ENCODE measurements around the gene CAPN14.

CAPN14 gene

GRCh38 chr2:31251018-31251417, 33.7 kb upstream of the CAPN14 start:
- Histone ChIP-seq H3K36me3 (ENCODE audit: insufficient read depth, low read length) (no peaks in the 10 kb centered on the region), H3K9me3 (ENCODE audit: control insufficient read depth, insufficient read depth, low read length) (no peaks in the 10 kb centered on the region), H3K9ac (ENCODE audit: low read depth, low read length) (no peak overlapping the region), H3K4me1 (ENCODE audit: insufficient read depth, low read length) (no peaks in the 10 kb centered on the region; the same call in 1 of the 2 replicates)

DNA sequence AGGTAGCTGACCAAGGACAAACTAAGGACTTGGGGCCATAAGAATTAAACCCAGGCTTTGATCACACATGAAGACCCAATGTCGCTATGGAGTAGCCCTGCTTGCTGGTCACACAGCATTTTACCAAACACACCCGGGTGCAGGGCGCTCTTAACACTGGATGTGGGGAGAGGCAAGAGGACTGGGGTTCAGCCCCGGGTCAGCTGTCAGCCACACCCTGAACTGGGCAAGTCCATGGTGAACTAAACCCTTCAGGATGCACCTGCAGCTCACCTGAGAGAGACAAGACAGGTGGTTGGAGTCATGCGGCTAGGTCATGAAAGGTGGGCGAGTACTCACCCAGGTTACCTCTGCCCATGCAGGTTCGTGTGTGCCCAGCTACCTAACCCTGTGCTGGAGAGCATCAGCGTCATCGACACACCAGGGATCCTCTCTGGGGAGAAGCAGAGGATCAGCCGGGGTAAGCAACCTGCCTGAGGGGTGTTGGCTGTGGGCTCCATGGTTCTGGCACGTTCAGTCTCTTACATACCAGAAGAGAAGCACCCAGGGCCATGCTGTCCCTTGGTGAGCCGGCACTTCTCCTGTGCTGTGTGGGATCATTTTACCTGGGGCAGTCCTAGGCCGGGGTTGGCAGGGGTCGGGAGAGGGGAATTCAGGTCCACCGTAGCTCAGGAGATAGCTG, 31.8 kb upstream of the CAPN14 start:
- H3K36me3 ChIP-seq (ENCODE audit: insufficient read depth, low read length) = no peaks in the 10 kb centered on the region
- no peak overlapping the region for H3K9ac ChIP-seq (ENCODE audit: low read depth, low read length)
- H3K4me1 ChIP-seq (ENCODE audit: insufficient read depth, low read length) = no peaks in the 10 kb centered on the region; the same call in 1 of the 2 replicates
- no peaks in the 10 kb centered on the region for H3K9me3 ChIP-seq (ENCODE audit: control insufficient read depth, insufficient read depth, low read length)

DNA sequence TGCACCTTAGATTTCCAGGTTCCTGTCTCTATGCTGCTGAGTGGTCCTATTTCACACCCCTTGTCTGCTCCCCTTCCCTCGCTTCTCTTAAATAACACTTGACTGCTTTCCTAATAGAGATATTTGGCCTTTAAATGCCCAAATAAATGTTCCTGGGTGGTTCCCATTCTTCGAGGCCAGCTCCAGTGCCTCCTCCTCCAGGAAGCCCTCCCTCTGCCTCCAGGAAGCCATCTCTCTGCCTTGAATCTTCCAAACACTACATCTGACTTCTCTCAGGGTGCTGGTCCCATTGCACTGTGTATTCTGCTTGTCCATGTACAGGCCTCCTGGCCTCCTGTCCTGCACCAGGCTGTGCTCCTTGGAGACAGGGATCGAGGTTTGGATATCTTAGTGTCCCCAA, 30.8 kb upstream of the CAPN14 start:
- no peaks in the 10 kb centered on the region for H3K4me1 ChIP-seq (ENCODE audit: insufficient read depth, low read length)
- H3K36me3 ChIP-seq (ENCODE audit: insufficient read depth, low read length) = no peaks in the 10 kb centered on the region
- H3K9me3 ChIP-seq (ENCODE audit: control insufficient read depth, insufficient read depth, low read length) = no peaks in the 10 kb centered on the region
- no peak overlapping the region for H3K9ac ChIP-seq (ENCODE audit: low read depth, low read length)

- H3K36me3 ChIP-seq (ENCODE audit: insufficient read depth, low read length) = no peaks in the 10 kb centered on the region
Observed at GRCh38 chr2:31247711-31248110, 30.4 kb upstream of the CAPN14 start.

GRCh38 chr2:31246184-31246852, 29.0 kb upstream of the CAPN14 start:
- no peaks in the 10 kb centered on the region for H3K4me1 ChIP-seq (ENCODE audit: insufficient read depth, low read length)
- no peaks in the 10 kb centered on the region for H3K9me3 ChIP-seq (ENCODE audit: control insufficient read depth, insufficient read depth, low read length)
- no peaks in the 10 kb centered on the region for H3K36me3 ChIP-seq (ENCODE audit: insufficient read depth, low read length)
- H3K9ac ChIP-seq (ENCODE audit: low read depth, low read length) = no peak overlapping the region

More at GRCh38 chr2:31247711-31248110, 30.4 kb upstream of the CAPN14 start:
- Histone ChIP-seq H3K9me3 (ENCODE audit: control insufficient read depth, insufficient read depth, low read length) (no peaks in the 10 kb centered on the region), H3K9ac (ENCODE audit: low read depth, low read length) (no peak overlapping the region), H3K4me1 (ENCODE audit: insufficient read depth, low read length) (no peaks in the 10 kb centered on the region)

- no peaks in the 10 kb centered on the region for H3K9me3 ChIP-seq (ENCODE audit: control insufficient read depth, insufficient read depth, low read length)
Observed at GRCh38 chr2:31244101-31244500, 26.8 kb upstream of the CAPN14 start.

GRCh38 chr2:31243053-31243452, 25.7 kb upstream of the CAPN14 start:
- no peaks in the 10 kb centered on the region for H3K36me3 ChIP-seq (ENCODE audit: insufficient read depth, low read length)
- no peaks in the 10 kb centered on the region for H3K9me3 ChIP-seq (ENCODE audit: control insufficient read depth, insufficient read depth, low read length)
- no peak overlapping the region for H3K9ac ChIP-seq (ENCODE audit: low read depth, low read length)
- H3K4me1 ChIP-seq (ENCODE audit: insufficient read depth, low read length) = no peaks in the 10 kb centered on the region; the same call in 1 of the 2 replicates

More at GRCh38 chr2:31244101-31244500, 26.8 kb upstream of the CAPN14 start:
- H3K36me3 ChIP-seq (ENCODE audit: insufficient read depth, low read length) = no peaks in the 10 kb centered on the region
- no peak overlapping the region for H3K9ac ChIP-seq (ENCODE audit: low read depth, low read length)
- H3K4me1 ChIP-seq (ENCODE audit: insufficient read depth, low read length) = no peaks in the 10 kb centered on the region; the same call in 1 of the 2 replicates

DNA sequence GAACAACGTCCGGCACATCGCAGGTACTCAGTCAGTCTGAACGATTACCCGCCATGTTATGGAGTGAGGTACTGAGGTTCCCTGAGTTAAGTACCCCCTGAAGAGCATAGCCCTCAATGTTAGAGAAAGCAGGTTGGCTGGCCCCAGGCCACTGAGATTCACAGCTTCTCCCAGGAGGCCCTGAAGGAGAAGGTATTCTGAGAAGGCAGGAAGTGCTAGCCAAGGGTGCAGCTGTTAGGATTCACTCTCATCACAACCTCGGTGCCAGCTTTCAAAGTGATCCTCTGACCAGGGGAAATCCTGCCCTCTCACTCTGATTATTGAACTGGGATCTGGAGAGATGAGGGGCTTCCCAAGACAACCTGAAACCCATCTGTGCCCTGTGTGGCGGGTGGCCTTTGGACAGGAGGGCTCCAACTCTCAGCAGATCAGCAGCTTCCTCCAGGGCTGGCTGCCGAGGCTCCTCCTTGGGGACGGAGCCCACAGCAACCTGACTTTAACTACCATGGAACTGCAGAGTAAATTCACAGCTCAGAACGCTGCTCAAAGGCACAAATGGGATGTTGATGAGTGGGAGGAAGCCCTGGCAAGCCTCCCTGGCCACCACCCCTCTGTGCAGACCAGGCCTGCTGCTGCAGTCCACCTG, 24.4 kb upstream of the CAPN14 start:
- Histone ChIP-seq H3K9me3 (ENCODE audit: control insufficient read depth, insufficient read depth, low read length) (no peaks in the 10 kb centered on the region), H3K36me3 (ENCODE audit: insufficient read depth, low read length) (no peaks in the 10 kb centered on the region), H3K9ac (ENCODE audit: low read depth, low read length) (no peak overlapping the region), H3K4me1 (ENCODE audit: insufficient read depth, low read length) (no peaks in the 10 kb centered on the region; the same call in 1 of the 2 replicates)

- no peak overlapping the region for H3K9ac ChIP-seq (ENCODE audit: low read depth, low read length)
- H3K36me3 ChIP-seq (ENCODE audit: insufficient read depth, low read length) = no peaks in the 10 kb centered on the region
- H3K4me1 ChIP-seq (ENCODE audit: insufficient read depth, low read length) = peaks cover 4% of the 10 kb centered on the region; the same call in 1 of the 2 replicates
- no peaks in the 10 kb centered on the region for H3K9me3 ChIP-seq (ENCODE audit: control insufficient read depth, insufficient read depth, low read length)
Observed at GRCh38 chr2:31240381-31241365, 23.4 kb upstream of the CAPN14 start.

- no peak overlapping the region for H3K9ac ChIP-seq (ENCODE audit: low read depth, low read length)
- H3K4me1 ChIP-seq (ENCODE audit: insufficient read depth, low read length) = peaks cover 5% of the 10 kb centered on the region; the same call in 1 of the 2 replicates
- H3K36me3 ChIP-seq (ENCODE audit: insufficient read depth, low read length) = no peaks in the 10 kb centered on the region
- no peaks in the 10 kb centered on the region for H3K9me3 ChIP-seq (ENCODE audit: control insufficient read depth, insufficient read depth, low read length)
Observed at GRCh38 chr2:31239593-31240177, 22.4 kb upstream of the CAPN14 start.

GRCh38 chr2:31238906-31239592, 21.7 kb upstream of the CAPN14 start:
- Histone ChIP-seq H3K36me3 (ENCODE audit: insufficient read depth, low read length) (no peaks in the 10 kb centered on the region), H3K9ac (ENCODE audit: low read depth, low read length) (no peak overlapping the region), H3K9me3 (ENCODE audit: control insufficient read depth, insufficient read depth, low read length) (no peaks in the 10 kb centered on the region), H3K4me1 (ENCODE audit: insufficient read depth, low read length) (peaks cover 5% of the 10 kb centered on the region; the same call in 1 of the 2 replicates)

DNA sequence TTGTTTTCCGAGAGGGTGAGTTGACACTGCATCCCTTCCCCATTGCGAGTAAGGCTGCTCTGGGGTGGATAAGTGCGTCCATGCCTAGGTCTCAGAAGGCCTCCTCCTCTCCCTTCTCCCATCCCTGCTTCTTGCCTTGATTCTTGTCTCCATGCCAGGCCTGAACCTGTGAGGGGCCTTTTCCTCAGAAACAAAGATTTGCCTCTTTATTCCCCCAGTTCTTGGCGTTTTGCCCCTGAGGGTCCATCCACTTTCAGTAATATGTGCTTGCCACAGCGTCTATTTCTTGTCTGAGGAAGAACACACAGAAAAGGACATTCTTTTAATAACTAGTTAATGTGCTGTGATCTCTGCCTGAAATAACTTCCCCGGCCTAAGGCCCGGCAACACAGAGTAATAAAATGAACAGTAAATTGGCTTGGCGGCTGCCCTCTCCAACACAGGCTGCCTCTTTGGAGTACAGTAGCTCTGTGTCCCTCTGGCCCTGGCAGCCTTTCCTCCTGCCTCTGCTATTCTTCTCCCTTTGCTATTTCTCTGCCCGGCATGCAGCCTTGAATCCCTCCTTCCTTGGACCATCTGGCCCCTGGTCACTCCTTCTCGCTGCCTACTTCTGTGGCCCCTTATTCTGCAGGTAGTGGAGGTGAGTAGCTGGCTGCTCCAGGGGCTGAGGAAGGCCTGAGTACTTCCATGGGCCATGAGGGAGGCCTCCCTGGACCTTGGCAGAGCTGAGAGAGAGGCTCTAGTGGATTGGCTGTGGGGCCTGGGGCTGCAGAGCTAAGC, 21.0 kb upstream of the CAPN14 start:
- no peaks in the 10 kb centered on the region for H3K36me3 ChIP-seq (ENCODE audit: insufficient read depth, low read length)
- peaks cover 8% of the 10 kb centered on the region; the same call in 1 of the 2 replicates for H3K4me1 ChIP-seq (ENCODE audit: insufficient read depth, low read length)
- H3K9me3 ChIP-seq (ENCODE audit: control insufficient read depth, insufficient read depth, low read length) = no peaks in the 10 kb centered on the region
- H3K9ac ChIP-seq (ENCODE audit: low read depth, low read length) = no peak overlapping the region

Measured in ES-I3 (cell line).